NCI-H2107 (cell line): ENCODE data around the gene GPC2.
"Not testable (repeated sequence)": the region's sequence is repeated elsewhere in the genome, so short reads cannot be mapped to it uniquely, and the experiment has no call there.

Experiments
- DNase-seq: peaks from one replicate; lab custom pipeline; 2025; lab: John Stamatoyannopoulos, UW

GPC2 gene

DNA sequence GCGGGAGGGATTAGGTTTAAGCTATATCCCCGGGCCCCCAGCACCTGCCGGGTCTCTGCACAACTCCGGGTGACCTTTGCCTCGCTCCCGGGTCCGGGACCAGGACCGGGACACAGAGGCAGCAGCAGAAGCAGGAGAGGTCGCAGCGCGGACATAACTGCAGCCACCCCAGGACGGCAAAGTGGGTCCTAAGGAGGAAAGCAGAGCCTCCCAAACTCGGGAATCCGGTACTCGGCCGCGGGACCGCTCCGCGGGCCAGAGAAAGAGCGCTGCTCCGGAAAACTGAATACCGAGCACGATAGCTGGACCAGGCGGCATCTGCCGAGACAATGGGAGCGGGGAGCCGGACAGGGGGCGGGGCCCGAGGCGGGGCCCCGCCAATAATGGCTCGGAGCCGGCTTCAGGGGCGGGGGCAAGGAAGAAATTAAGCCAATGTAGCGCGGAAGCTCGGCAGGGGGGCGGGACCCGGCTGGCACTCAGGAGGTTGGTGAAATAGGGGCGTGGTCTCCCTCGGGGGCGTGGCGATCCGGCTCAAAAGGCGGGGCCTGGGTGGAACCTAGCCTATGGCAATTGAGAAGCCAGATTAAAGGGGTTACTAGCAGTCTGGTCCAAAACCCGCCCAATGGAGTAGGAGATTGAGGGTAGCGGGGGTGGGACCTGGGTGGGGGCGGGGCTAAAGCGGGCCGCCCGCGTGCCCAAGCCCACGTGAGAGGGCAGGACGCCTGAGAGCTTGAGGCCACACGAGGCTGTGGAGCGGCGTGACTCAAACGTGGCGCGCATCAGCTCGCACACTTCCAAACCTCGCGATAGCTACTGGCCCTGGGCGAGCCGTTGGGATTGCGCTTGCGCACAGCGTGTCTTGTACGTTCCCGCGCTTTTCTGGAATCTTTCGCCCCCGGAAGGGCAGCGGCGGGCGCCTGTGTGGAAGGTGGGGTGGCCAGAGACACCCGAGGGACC, at the start of gene GPC2, which contains the start of gene STAG3:
TSS of gene GPC2 (minus strand) at position 337 of the 957 bp plus-strand sequence. CDS start at position 155, 182 bp downstream.
TSS of gene STAG3 (plus strand) at position 874 of the 957 bp plus-strand sequence. CDS start 2,639 bp downstream, outside the sequence.
- DNase-seq, result peak; percentile 96

DNA sequence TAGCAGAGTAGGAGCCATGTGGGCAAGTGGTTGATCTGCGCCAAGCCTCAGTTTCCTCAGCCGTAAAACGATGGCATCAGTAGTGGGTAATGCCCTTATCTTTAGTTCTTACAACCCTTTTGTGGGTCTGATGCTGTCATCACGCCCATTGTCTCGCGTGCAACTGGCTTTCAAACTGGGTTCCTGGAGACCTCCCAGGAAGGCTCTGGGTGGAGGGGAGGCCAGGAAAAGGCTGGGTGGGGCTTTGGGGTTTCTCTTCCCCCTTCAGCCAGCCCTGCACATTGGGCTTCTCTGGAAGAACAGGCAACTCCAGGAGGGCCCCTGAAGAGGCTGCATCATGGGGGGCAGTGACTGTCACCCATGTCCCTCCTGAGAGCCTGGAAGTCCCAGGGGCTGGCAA, 47.7 kb upstream of the GPC2 start:
- DNase-seq, result not testable (repeated sequence)

DNA sequence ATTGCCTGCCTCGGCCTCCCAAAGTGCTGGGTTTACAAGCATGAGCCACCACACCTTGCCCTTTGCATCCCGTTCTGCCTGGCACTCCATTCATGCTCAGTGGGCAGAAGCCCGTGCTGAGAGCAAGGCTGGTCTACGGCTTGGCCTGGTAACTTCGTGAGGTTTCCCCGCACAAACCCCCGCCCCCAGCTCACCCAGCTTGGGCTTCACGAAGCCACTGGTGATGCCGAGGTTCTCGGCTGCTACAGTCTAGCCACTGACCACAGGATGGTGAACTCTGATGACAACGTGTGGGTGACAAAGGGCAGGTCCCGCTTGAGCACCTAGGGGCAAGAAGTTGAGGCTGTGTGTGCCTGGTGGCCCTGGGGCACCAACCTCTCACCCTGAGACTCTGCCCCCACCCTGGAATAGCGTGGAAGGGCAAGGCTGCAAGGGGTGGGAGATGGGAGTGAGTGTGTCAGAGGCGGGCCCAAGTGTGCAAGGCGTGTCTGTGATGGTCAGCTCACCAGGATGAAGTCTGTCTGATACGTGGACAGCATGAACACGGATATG, 46.3 kb upstream of the GPC2 start:
- not testable (repeated sequence) for DNase-seq

- DNase-seq, result no peak
Observed at GRCh38 chr7:100222445-100223132, 45.4 kb upstream of the GPC2 start.

GRCh38 chr7:100221767-100222444, 44.7 kb upstream of the GPC2 start:
- no peak for DNase-seq

GRCh38 chr7:100221231-100221718, 44.1 kb upstream of the GPC2 start:
- DNase-seq, result no peak

GRCh38 chr7:100220586-100221230, 43.5 kb upstream of the GPC2 start:
- DNase-seq, result no peak

DNA sequence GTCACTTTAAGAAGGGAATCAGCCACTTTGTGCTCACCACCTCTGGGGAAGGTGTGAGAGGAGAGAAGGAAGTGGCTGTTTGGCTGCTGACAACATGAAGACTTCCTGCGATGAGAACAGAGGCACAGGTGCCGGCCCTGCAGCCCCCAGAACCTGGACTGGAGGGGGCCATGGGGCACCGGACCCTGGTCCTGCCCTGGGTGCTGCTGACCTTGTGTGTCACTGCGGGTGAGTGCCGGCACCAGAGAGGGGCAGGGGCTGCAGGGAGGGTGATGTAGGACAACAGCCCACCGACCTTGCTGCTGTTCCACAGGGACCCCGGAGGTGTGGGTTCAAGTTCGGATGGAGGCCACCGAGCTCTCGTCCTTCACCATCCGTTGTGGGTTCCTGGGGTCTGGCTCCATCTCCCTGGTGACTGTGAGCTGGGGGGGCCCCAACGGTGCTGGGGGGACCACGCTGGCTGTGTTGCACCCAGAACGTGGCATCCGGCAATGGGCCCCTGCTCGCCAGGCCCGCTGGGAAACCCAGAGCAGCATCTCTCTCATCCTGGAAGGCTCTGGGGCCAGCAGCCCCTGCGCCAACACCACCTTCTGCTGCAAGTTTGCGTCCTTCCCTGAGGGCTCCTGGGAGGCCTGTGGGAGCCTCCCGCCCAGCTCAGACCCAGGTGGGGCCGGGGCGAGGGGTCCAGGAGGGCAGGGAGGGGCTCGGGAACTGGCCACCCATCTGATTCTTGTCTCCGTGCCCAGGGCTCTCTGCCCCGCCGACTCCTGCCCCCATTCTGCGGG, 42.8 kb upstream of the GPC2 start, which contains the start of gene PVRIG:
TSS of gene PVRIG (plus strand) at position 149 of the 785 bp plus-strand sequence. CDS start at position 171, 22 bp downstream.
- not testable (repeated sequence) for DNase-seq

- no peak for DNase-seq
Observed at GRCh38 chr7:100219271-100219737, 42.1 kb upstream of the GPC2 start.

DNA sequence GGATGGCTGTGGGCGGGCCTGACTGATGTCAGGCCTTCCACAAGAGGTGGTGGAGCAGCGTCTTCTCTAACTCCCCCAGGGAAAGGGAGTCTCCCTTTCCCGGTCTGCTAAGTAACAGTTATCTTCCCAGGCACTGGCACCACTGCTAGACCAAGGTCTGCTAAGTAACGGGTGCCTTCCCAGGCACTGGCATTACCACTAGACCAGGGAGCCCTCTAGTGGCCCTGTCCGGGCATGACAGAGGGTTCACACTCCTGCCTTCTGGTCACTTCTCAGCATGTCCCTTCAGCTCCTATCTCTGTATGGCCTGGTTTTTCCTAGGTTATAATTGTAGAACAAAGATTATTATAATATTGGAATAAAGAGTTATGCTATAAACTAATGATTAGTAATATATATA, 40.8 kb upstream of the GPC2 start:
- peak; percentile 11 for DNase-seq

DNA sequence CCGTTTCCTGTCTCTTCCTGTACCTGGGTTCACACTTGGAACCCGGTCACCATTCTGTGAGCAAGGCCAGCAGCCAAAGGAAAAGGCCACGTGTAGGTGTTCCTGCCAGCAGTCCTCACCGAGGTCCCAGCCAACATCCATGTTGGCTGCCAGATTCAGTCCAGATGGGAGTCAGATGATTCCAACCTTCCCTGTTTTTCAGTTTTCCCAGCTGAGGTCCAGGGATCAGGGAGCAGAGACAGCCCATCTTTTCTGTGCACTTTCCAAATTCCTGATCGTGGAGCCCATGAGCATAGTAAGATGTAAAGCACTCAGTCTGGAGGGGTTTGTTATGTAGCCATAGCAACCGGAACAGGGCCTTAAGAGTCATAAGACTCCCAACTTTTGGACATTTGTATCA, 38.7 kb upstream of the GPC2 start:
- no peak for DNase-seq

DNA sequence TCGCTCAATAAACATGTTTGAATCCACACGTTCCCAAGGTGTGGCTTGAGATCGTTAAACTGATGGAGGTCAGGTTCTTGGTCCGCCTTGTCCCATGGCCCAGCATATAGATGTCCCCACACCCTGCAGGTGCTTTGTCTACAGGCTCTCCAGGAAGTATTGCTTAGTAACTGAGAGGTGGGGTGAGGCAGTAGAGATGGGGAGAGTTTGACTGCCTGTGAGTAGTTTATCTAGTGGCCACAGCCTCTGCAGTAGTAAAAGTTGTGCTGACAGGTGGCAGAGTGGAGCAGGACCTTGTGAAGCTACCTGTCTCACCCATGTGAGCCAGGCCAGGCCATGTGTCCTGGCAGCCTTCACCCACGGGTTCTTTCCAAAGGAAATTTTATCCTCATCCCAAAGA, 37.2 kb upstream of the GPC2 start:
- DNase-seq, result not testable (repeated sequence)

DNA sequence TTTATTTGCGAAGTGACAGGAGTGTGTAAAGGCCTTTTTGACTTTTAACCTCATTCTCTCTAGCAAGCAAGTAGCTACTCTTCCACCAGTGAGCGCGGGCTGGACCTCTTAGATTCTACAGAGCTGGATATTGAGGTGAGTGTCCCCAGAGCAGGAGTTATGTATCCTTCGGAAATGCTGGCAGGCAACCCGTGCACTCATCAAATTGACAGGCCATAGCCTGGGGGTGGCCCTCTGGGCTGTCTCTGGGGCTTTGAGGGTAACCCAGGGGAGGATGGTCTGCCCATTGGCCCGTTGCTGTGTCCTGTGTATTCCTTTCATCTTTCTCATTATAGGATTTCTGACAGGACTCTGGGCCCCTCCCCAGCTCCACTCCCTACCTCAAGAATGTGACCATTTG, 36.5 kb upstream of the GPC2 start:
- DNase-seq, result no peak

- no peak for DNase-seq
Observed at GRCh38 chr7:100212631-100213286, 35.6 kb upstream of the GPC2 start.

DNA sequence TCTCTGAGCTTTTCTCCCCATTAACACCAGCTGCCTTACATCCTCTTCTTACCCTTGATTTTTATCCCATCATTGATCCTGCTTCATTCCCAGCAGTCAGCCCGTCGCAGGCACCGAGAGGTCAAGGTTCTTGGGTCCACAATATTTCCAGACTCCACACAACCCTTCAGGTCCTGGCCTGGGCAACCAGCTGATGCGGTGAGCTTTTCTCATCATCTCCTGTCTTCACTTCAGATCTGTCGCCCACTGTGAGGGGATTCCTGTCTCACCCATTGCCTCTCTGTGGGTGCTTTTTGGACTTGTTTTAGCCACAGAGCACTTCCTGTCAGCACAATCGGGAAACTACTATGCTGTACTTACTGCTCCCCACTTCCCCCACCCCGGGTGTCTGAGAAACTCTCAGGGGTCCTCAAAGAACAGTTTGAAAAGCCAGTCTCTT, 34.2 kb upstream of the GPC2 start:
- no peak for DNase-seq

- DNase-seq, result no peak
Observed at GRCh38 chr7:100210805-100211204, 33.6 kb upstream of the GPC2 start.

DNA sequence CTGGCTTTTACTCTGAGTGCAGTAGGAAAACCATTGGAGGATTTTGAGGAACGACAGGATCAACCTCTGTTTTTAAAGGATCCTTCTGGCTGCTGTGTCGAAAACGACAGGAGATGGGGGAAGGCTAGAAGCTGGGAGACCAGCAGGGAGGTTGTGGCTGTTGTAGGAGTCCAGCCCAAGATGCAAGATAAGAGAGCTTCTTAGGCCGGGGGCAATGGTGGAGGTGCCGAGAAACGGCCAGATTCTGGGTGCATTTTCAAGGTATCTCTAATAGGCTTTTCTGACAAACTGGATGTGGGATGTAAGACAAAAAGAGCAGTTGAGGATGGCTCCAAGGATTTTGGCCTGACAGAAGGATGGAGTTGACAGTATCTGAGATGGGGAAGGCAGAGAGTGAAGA, 32.3 kb upstream of the GPC2 start:
- no peak for DNase-seq

DNA sequence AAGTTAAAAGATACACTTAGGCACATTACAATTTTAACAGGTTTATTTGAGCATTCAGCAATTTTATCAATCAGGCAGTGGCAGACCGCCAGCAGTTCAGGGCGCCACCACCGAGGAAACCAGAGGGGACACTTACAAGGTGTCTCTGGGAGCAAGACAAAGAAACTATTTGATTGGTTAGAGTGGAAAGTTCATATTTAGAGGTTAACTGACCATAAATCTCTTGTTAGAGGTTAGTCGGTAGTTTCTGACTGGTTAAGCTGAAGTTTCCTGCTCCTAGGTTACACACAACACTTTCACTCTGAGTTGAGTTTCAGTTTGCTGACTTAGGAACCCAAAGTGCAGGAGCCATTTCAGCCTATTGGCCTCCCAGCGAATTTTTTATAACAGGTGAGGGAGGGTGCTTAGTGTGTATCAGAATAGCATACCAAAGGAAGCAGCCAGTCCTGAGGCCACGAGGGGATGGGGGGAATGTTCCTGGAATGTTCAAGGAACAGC, 31.8 kb upstream of the GPC2 start:
- DNase-seq, result no peak

- no peak for DNase-seq
Observed at GRCh38 chr7:100204454-100204853, 27.3 kb upstream of the GPC2 start.
